ENCODE measurements around the gene SSUH2. TPM values are rescaled to one million over a fixed set of nuclear protein-coding genes. Genes with fewer than 3 reads are reported as not detected.
A peak's percentile ranks its signal among the peaks of the same experiment; 100 is the strongest.

The SSUH2 gene
- total RNA-seq, 6 donors from 2014 or later = 0.22 to 0.79 TPM; not detected in 4

DNA sequence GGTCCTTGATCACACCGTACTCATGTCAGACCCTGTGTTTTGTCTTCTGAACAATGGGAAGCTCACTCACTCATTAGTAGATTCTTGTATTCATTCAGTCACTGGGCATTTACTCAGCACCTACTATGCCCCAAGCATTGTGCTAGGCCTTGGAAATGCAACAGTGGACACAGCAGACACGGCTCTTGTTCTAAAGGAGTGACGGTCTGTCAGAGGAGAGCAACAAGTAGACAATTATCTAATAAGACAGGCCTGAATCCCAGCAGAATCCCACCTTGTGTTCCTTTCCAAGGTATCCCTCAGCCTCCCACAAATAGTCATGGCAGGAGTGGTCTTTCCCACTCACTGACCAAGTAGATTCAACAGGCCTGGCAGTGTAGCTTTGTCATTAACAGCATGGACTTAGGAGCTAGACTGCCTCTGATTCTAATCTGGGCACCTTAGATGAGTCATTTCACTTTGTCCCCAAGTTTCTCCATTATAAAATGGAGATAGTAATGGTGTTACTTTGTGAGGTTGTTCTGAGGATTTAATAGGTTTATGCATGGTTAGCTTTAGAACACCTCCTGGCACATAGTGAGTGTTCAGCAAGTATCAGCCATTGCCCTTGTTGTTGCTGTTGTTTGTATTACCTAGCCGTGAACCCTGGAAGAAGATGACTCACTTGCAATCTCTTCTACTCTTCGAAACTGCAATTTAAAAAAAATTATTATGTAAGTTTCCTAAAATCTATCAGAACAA, 69.1 kb downstream of the SSUH2 start:
- DNase-seq (no peak), ATAC-seq (ENCODE audit: low FRiP score in 2 of 2) (no peak)
- Histone ChIP-seq H3K36me3 (peaks cover 0 to 39% (median 0%) of the 10 kb centered on the region in 4 donors), H3K4me1 (peaks cover 18 to 33% (median 28%) of the 10 kb centered on the region in 4 donors), H3K9me3 (no peaks in the 10 kb centered on the region), H3K27ac (peak overlapping the region in 3 of 4 donors; percentile 28 to 67 (median 46)), H3K27me3 (no peaks in the 10 kb centered on the region), H3K4me3 (no peak overlapping the region)
- 86 to 87% methylated on average over 5 of the region's 5 CpGs for WGBS, 2 donors
- TF ChIP-seq POLR2A (IDR thresholded peaks at IDR 0.05) = no peak
- TF ChIP-seq EP300 (IDR thresholded peaks at IDR 0.05) = no peak
- TF ChIP-seq POLR2AphosphoS5 (IDR thresholded peaks at IDR 0.05) = no peak
- TF ChIP-seq, protein P1, sequence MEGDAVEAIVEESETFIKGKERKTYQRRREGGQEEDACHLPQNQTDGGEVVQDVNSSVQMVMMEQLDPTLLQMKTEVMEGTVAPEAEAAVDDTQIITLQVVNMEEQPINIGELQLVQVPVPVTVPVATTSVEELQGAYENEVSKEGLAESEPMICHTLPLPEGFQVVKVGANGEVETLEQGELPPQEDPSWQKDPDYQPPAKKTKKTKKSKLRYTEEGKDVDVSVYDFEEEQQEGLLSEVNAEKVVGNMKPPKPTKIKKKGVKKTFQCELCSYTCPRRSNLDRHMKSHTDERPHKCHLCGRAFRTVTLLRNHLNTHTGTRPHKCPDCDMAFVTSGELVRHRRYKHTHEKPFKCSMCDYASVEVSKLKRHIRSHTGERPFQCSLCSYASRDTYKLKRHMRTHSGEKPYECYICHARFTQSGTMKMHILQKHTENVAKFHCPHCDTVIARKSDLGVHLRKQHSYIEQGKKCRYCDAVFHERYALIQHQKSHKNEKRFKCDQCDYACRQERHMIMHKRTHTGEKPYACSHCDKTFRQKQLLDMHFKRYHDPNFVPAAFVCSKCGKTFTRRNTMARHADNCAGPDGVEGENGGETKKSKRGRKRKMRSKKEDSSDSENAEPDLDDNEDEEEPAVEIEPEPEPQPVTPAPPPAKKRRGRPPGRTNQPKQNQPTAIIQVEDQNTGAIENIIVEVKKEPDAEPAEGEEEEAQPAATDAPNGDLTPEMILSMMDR (IDR thresholded peaks at IDR 0.05) = no peak

DNA sequence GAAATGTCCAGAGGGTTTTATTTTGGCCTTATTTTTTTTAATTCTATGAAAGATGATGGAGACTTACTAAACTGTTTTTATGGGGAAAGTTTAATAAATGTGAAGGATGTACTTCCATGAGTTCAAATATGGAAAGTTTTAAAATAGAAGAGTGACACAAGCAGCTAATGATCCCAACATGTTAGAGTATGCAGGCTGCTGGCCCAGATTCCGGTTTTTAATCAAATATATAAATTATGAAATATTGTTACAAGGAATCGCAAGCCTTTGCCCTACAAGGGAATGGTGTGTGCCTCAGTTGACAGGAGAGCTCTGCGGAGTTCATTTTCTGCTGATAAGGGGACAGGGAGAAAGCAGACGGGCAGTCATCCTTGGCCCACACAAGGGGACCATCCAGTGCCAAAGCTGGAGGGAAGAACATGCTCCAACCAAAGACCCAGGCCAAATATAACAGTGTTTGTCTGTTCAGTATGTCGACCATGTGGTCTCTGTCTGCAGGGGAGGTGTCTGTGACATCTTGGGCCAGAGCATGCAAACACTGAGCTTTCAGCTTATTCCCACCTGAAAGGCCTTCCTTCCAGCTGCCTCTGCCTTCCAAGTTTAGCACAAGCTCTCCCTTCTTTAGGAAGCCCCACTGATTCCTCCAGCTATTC, 69.8 kb downstream of the SSUH2 start:
- H3K4me3 ChIP-seq = no peak overlapping the region
- ATAC-seq (ENCODE audit: low FRiP score in 2 of 2) (no peak), DNase-seq (no peak)
- peaks cover 0 to 46% (median 2%) of the 10 kb centered on the region in 4 donors for H3K36me3 ChIP-seq
- no peaks in the 10 kb centered on the region for H3K27me3 ChIP-seq
- TF ChIP-seq EP300 (IDR thresholded peaks at IDR 0.05) = no peak
- TF ChIP-seq POLR2AphosphoS5 (IDR thresholded peaks at IDR 0.05) = no peak
- TF ChIP-seq, protein P1 (IDR thresholded peaks at IDR 0.05) = no peak
- no peak for TF ChIP-seq POLR2A (IDR thresholded peaks at IDR 0.05)
- H3K4me1 ChIP-seq = peaks cover 21 to 33% (median 27%) of the 10 kb centered on the region in 4 donors
- no peaks in the 10 kb centered on the region for H3K9me3 ChIP-seq
- H3K27ac ChIP-seq = peak overlapping the region; percentile 7 to 67 (median 45)
- 80 to 87% methylated on average over 5 of the region's 5 CpGs for WGBS, 2 donors

DNA sequence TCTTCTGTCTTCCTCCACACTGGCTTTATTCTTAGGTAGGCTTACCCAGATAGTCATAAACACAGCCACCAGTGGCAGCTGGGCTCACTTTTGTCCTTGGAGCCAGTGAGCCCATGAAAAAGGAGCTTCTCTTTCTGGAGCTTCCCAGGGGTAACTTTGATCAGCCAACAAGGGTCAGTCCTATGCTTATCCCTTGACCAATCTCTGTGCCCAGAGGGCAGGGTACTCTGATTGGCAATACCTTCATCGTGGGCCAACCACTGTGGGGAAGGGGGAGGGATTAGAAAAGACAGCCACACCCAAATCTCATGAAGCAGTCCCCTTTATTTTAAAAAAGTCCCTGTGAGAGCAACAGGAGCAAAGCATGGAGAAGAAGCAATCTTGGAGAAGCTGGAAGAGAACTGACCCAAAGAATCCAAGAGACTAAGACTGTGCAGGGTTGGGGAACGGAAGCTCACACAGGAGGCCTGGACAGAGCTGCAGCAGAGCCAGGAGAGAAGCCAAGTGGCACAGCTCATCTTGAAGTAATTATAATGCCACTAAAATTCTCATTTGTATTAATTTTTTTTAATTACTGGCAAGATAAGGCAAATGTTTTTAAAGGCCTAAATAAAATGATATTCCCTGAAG, 70.4 kb downstream of the SSUH2 start:
- no peak for DNase-seq
- Histone ChIP-seq H3K4me1 (peaks cover 21 to 33% (median 27%) of the 10 kb centered on the region in 4 donors), H3K27ac (peak overlapping the region; percentile 7 to 67 (median 45)), H3K4me3 (no peak overlapping the region), H3K27me3 (no peaks in the 10 kb centered on the region), H3K9me3 (no peaks in the 10 kb centered on the region), H3K36me3 (peaks cover 5 to 53% (median 7%) of the 10 kb centered on the region in 4 donors)
- 64 to 68% methylated on average over 2 of the region's 2 CpGs for WGBS, 2 donors
- no peak for ATAC-seq (ENCODE audit: low FRiP score in 2 of 2)
- no peak for TF ChIP-seq POLR2AphosphoS5 (IDR thresholded peaks at IDR 0.05)
- TF ChIP-seq, protein P1 (IDR thresholded peaks at IDR 0.05) = no peak
- no peak for TF ChIP-seq EP300 (IDR thresholded peaks at IDR 0.05)
- no peak for TF ChIP-seq POLR2A (IDR thresholded peaks at IDR 0.05)

DNA sequence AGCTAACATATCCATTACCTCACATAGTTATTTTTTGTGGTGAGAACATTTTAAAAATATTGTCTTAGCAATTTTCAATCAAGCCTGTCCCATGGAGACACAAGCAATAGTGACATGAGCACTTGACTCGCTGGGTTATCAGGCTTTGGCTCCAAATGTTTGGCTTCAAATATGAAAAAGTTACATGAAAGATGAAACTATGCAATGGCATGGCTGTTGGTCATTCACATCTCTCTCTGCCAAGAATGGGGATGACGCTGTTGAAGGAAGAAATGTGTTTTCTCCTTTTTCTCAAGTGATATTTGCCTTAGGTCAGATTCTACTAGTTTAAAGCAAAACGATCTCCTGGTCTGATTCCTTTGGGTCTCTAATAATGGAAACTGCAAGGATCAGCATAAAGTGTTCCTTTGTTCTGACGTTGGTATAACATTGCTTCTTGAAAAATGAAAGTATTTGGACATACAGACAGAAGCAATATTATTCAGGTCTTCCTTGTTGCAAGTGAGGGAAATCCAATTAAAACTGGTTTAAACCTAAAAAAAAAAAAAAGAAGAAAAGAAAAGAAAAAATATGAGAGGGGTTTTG, 71.2 kb downstream of the SSUH2 start:
- Histone ChIP-seq H3K9me3 (no peaks in the 10 kb centered on the region), H3K27ac (peak overlapping the region in 1 of 4 donors; percentile 67), H3K4me3 (no peak overlapping the region), H3K4me1 (peaks cover 21 to 33% (median 27%) of the 10 kb centered on the region in 4 donors), H3K36me3 (peaks cover 5 to 60% (median 11%) of the 10 kb centered on the region in 4 donors), H3K27me3 (no peaks in the 10 kb centered on the region)
- ATAC-seq (ENCODE audit: low FRiP score in 2 of 2) (no peak), DNase-seq (no peak)
- WGBS, 2 donors = 59 to 65% methylated on average over 4 of the region's 4 CpGs
- TF ChIP-seq EP300 (IDR thresholded peaks at IDR 0.05) (no peak), POLR2AphosphoS5 (IDR thresholded peaks at IDR 0.05) (no peak), POLR2A (IDR thresholded peaks at IDR 0.05) (no peak)
- TF ChIP-seq, protein P1 (IDR thresholded peaks at IDR 0.05) = no peak
